ENCODE measurements around the gene CTBS.

The CTBS gene

GRCh38 chr1:84510668-84511067, 63.6 kb downstream of the CTBS start:
- Histone ChIP-seq H3K9me3 (ENCODE audit: control insufficient read depth, insufficient read depth, low read depth, low read length) (no peaks in the 10 kb centered on the region), H3K36me3 (ENCODE audit: control insufficient read depth in 2 of 2, insufficient read depth in 1 of 2, low read length in 2 of 2) (no peaks in the 10 kb centered on the region), H3K4me3 (ENCODE audit: low read depth, low read length) (no peak overlapping the region), H3K27ac (ENCODE audit: extremely low read depth, low read depth, low read length) (no peak overlapping the region), H3K4me1 (ENCODE audit: control insufficient read depth, insufficient read depth, low read length) (no peaks in the 10 kb centered on the region)
- POLR2A ChIA-PET = no interaction called here
- CTCF ChIA-PET = no interaction called here
- peak; percentile 80 for TF ChIP-seq SETDB1 (IDR thresholded peaks at IDR 0.05; ENCODE audit: insufficient read length, low read length)
- peak; percentile 69 for TF ChIP-seq ZNF366 (tag by site-specific recombination; conservative IDR thresholded peaks at IDR 0.05)
- TF ChIP-seq ZNF302 (tag by site-specific recombination; IDR thresholded peaks at IDR 0.05; ENCODE audit: low read depth) = no peak
- TF ChIP-seq ZNF660 (tag by site-specific recombination; IDR thresholded peaks at IDR 0.05) = no peak
- TF ChIP-seq ZBTB17 (tag by site-specific recombination; IDR thresholded peaks at IDR 0.05) = peak; percentile 72
- TF ChIP-seq ZBTB1 (tag by site-specific recombination; IDR thresholded peaks at IDR 0.05) = no peak
- no peak for TF ChIP-seq ZBTB48 (tag by site-specific recombination; IDR thresholded peaks at IDR 0.05)
- TF ChIP-seq ZNF549 (tag by site-specific recombination; IDR thresholded peaks at IDR 0.05) = peak; percentile 60; the same call in 1 of the 2 replicates
- no peak for TF ChIP-seq ZNF830 (tag by site-specific recombination; IDR thresholded peaks at IDR 0.05; ENCODE audit: low read depth)
- no peak for TF ChIP-seq ZBTB7A (tag by site-specific recombination; IDR thresholded peaks at IDR 0.05; ENCODE audit: low read depth)
- no peak for TF ChIP-seq KLF9 (tag by site-specific recombination; IDR thresholded peaks at IDR 0.05; ENCODE audit: low read depth)
- TF ChIP-seq ZFP69B (tag by site-specific recombination; IDR thresholded peaks at IDR 0.05) = peak; percentile 36; the same call in 1 of the 2 replicates
- peak; percentile 83 for TF ChIP-seq ATF2 (tag by site-specific recombination; IDR thresholded peaks at IDR 0.05; ENCODE audit: low read depth)
- TF ChIP-seq ZNF654 (tag by site-specific recombination; IDR thresholded peaks at IDR 0.05; ENCODE audit: low read depth) = no peak
- TF ChIP-seq ZNF26 (tag by site-specific recombination; IDR thresholded peaks at IDR 0.05) = peak; percentile 29; the same call in 1 of the 2 replicates
- TF ChIP-seq TRIM28 (IDR thresholded peaks at IDR 0.05; ENCODE audit: borderline replicate concordance, low read length) = peak; percentile 34; the same call in 1 of the 2 replicates
- no peak for TF ChIP-seq HOXA7 (CRISPR knock-in tag; IDR thresholded peaks at IDR 0.05; ENCODE audit: borderline replicate concordance)
- peak; percentile 21 for TF ChIP-seq FEZF1 (tag by site-specific recombination; IDR thresholded peaks at IDR 0.05)
- peak; percentile 50; the same call in 1 of the 2 replicates for TF ChIP-seq ZNF394 (tag by site-specific recombination; IDR thresholded peaks at IDR 0.05; ENCODE audit: borderline replicate concordance)
- peak; percentile 68; the same call in 1 of the 2 replicates for TF ChIP-seq OVOL3 (tag by site-specific recombination; IDR thresholded peaks at IDR 0.05)
- TF ChIP-seq SCRT2 (tag by site-specific recombination; IDR thresholded peaks at IDR 0.05) = peak; percentile 92
- TF ChIP-seq ZNF639 (tag by site-specific recombination; IDR thresholded peaks at IDR 0.05) = peak; percentile 83
- peak; percentile 57; the same call in 1 of the 2 replicates for TF ChIP-seq ZNF362 (tag by site-specific recombination; IDR thresholded peaks at IDR 0.05)
- TF ChIP-seq ZNF530 (tag by site-specific recombination; IDR thresholded peaks at IDR 0.05; ENCODE audit: low read depth) = no peak
- peak; percentile 80 for TF ChIP-seq BCL11A (tag by site-specific recombination; IDR thresholded peaks at IDR 0.05; ENCODE audit: low read depth)
- no peak for TF ChIP-seq ZEB2 (tag by site-specific recombination; IDR thresholded peaks at IDR 0.05)
- TF ChIP-seq ZNF629 (tag by site-specific recombination; IDR thresholded peaks at IDR 0.05) = 0 out of 2 replicates have a peak, but pooled peaks have one; percentile 59
- TF ChIP-seq ZNF223 (tag by site-specific recombination; IDR thresholded peaks at IDR 0.05) = no peak
- TF ChIP-seq YY2 (tag by site-specific recombination; IDR thresholded peaks at IDR 0.05) = peak; percentile 48; the same call in 1 of the 2 replicates
- 0 out of 2 replicates have a peak, but pooled peaks have one; percentile 38 for TF ChIP-seq ZNF221 (tag by site-specific recombination; IDR thresholded peaks at IDR 0.05; ENCODE audit: borderline replicate concordance)
- TF ChIP-seq ZNF133 (tag by site-specific recombination; IDR thresholded peaks at IDR 0.05) = no peak
- peak; percentile 64 for TF ChIP-seq ZXDB (tag by site-specific recombination; IDR thresholded peaks at IDR 0.05)
- TF ChIP-seq ZNF426 (tag by site-specific recombination; IDR thresholded peaks at IDR 0.05) = no peak
- no peak for TF ChIP-seq ZNF138 (tag by site-specific recombination; IDR thresholded peaks at IDR 0.05; ENCODE audit: borderline replicate concordance)
